HepG2 (cell line): ENCODE results near the gene C1orf116. TPM values are rescaled to one million over a fixed set of nuclear protein-coding genes. Genes with fewer than 3 reads are reported as not detected.
A peak's percentile ranks its signal among the peaks of the same experiment; 100 is the strongest.

Experiments used
- ATAC-seq: fragments of 200-7000 bp; cut with Tn5 transposase; 3 replicates; pipeline ENCODE4 v1.9.1; 2020; ENCODE audit warnings: mild to moderate bottlenecking, moderate library complexity
- BruUV-seq: library from RNA; stranded (reverse); fragments of 400-500 nt; replicated peaks from 2 replicates; lab custom pipeline; 2021; lab: Mats Ljungman, UMichigan
- CTCF ChIA-PET: fragments of 300-600 bp; formaldehyde crosslinking; extraction: SDS; loops from one replicate; lab custom pipeline; 2021; ENCODE audit warnings: low total read pairs, inconsistent platforms, low intra/inter-chr PET ratio; lab: Yijun Ruan, JAX
- POLR2A ChIA-PET: fragments of 350-600 bp; sonication (Branson Sonifier 250); formaldehyde crosslinking; loops from one replicate; lab custom pipeline; 2020; ENCODE audit warnings: antibody characterized with exemption, inconsistent platforms; lab: Yijun Ruan, JAX
- DNase-seq: peaks from one replicate; pipeline ENCODE4 v3.0.0-alpha.2; 2015; ENCODE audit warnings: low spot score
- FAIRE-seq: peaks from 3 replicates; lab custom pipeline; 2011; peaks lifted over from hg19 to GRCh38; lab: Jason Lieb, UNC
- H2AFZ ChIP-seq: one replicate; pipeline ENCODE4 v1.6.1; 2011; ENCODE audit warnings: low read length, inconsistent platforms
- H3K27ac ChIP-seq: fragments of 300-600 bp; 3 replicates; pipeline ENCODE4 v1.8.0; 2011; ENCODE audit warnings: mixed run types, mild to moderate bottlenecking, mixed read lengths, low read length, inconsistent platforms; ENCODE audit not compliant: insufficient read depth; ENCODE audit errors: extremely low read length
- H3K27me3 ChIP-seq, 2 experiments: fragments of 200-600 bp in 1 of 2; 2 replicates in 1 of 2; 3 replicates in 1 of 2; pipeline versions ENCODE4 v1.6.0 to v1.8.0; 2011; ENCODE audit warnings: low read length in 2 of 2, mild to moderate bottlenecking in 2 of 2, moderate library complexity in 2 of 2, inconsistent platforms in 1 of 2; ENCODE audit not compliant: insufficient read depth in 2 of 2, control insufficient read depth in 1 of 2
- H3K36me3 ChIP-seq, 2 experiments: fragments of 200-600 bp in 1 of 2; replicated peaks in 1 of 2; 2 replicates in 1 of 2; 3 replicates in 1 of 2; pipeline versions ENCODE4 v1.5.1 to v1.8.0; 2011; ENCODE audit warnings: low read length in 2 of 2, inconsistent platforms in 1 of 2; ENCODE audit not compliant: insufficient read depth in 2 of 2, control insufficient read depth in 1 of 2
- H3K4me1 ChIP-seq: 2 replicates; pipeline ENCODE4 v1.5.1; 2012; ENCODE audit warnings: low read length, inconsistent platforms; ENCODE audit not compliant: insufficient read depth
- H3K4me2 ChIP-seq: 2 replicates; pipeline ENCODE4 v1.6.0; 2011; ENCODE audit warnings: low read depth, low read length, inconsistent platforms
- H3K4me3 ChIP-seq, 3 experiments: fragments of 200-600 bp in 1 of 3; sonication (generic), shearing (Covaris generic) in 1 of 3; replicated peaks in 1 of 3; 2 replicates each; pipeline ENCODE4 v1.5.1; 2011 to 2016; ENCODE audit warnings: low read length in 3 of 3, inconsistent platforms in 2 of 3, low read depth in 2 of 3, mild to moderate bottlenecking in 2 of 3, control low read depth in 1 of 3, mixed read lengths in 1 of 3; ENCODE audit not compliant: insufficient read depth in 1 of 3
- H3K79me2 ChIP-seq: one replicate; pipeline ENCODE4 v1.6.1; 2011; ENCODE audit warnings: low read length, inconsistent platforms; ENCODE audit not compliant: insufficient read depth
- H3K9ac ChIP-seq: 2 replicates; pipeline ENCODE4 v1.6.0; 2011; ENCODE audit warnings: mild to moderate bottlenecking, low read depth, low read length, inconsistent platforms; ENCODE audit not compliant: insufficient read depth
- H3K9me3 ChIP-seq: 2 replicates; pipeline ENCODE4 v1.5.1; 2012; ENCODE audit warnings: mild to moderate bottlenecking, low read length
- H4K20me1 ChIP-seq: 2 replicates; pipeline ENCODE4 v1.6.0; 2011; ENCODE audit warnings: inconsistent platforms, mild to moderate bottlenecking, low read length, moderate library complexity; ENCODE audit not compliant: insufficient read depth
- IRF2 ChIP-seq: IDR thresholded peaks from 2 replicates; pipeline ENCODE4 v1.6.1; 2018; ENCODE audit warnings: missing genetic modification reagents, missing compliant biosample characterization
- PRDM4 ChIP-seq: sonication (generic); formaldehyde crosslinking; IDR thresholded peaks from 2 replicates; pipeline ENCODE4 v1.9.0; 2021; ENCODE audit warnings: missing genetic modification reagents, borderline replicate concordance
- ZFP82 ChIP-seq: sonication (generic); formaldehyde crosslinking; IDR thresholded peaks from 2 replicates; pipeline ENCODE4 v1.5.1; 2020; ENCODE audit warnings: mild to moderate bottlenecking, missing genetic modification reagents, borderline replicate concordance
- ZNF407 ChIP-seq: sonication (generic); formaldehyde crosslinking; IDR thresholded peaks from one replicate; pipeline ENCODE4 v1.5.1; 2020; ENCODE audit warnings: mild to moderate bottlenecking, missing genetic modification reagents; ENCODE audit errors: not compliant biosample characterization
- ZNF496 ChIP-seq: sonication (generic); formaldehyde crosslinking; IDR thresholded peaks from 2 replicates; pipeline ENCODE4 v1.8.1; 2023; ENCODE audit warnings: mild to moderate bottlenecking, moderate library complexity, missing genetic modification reagents; ENCODE audit not compliant: insufficient replicate concordance
- whole genome bisulfite sequencing: methylation state at CpG from one replicate; pipeline ENCODE4 v1.1.6; 2017; ENCODE audit warnings: low lambda C conversion rate; 5-methylcytosine and 5-hydroxymethylcytosine counted together
- in situ Hi-C: cut with HindIII; loops from 2 replicates; pipeline ENCODE4 v1.10.0; 2017; ENCODE audit warnings: low pct_unique_long_range_greater_than_20kb; ENCODE audit not compliant: extremely low pct_ligation_motif_present
- intact Hi-C: fragments of 100-400 bp; cut with micrococcal nuclease; formaldehyde crosslinking; loops from one replicate; pipeline ENCODE4 v1.10.0; 2022; ENCODE audit not compliant: unreplicated experiment
- polyA plus RNA-seq, 8 experiments: library from polyadenylated mRNA; depleted of rRNA in 3 of 8; stranded (reverse) in 7 of 8; unstranded in 1 of 8; fragments of >200 nt; fragmentation: Illumina TruSeq in 4 of 8; extraction: Trizol in 4 of 8; gene quantifications; 2 replicates each; pipeline versions ENCODE4 v1.2.1 to v1.2.3, GENCODE V29; 2011 to 2016; ENCODE audit warnings: low read depth in 4 of 8, missing spikeins in 1 of 8, mixed read lengths in 1 of 8; ENCODE audit not compliant: insufficient read depth in 1 of 8
- total RNA-seq, 5 experiments: library from RNA; depleted of rRNA; stranded (reverse); fragments of >200 nt; fragmentation: Illumina TruSeq; extraction: Trizol; gene quantifications; 2 replicates each; pipeline ENCODE4 v1.2.3, GENCODE V29; 2016; ENCODE audit warnings: low read depth in 1 of 5

C1orf116 gene
- total and polyA plus RNA-seq, 2 of the 13 experiments (the other 11 are each of a cell fraction or from before 2014, with no cell fraction given) = 0.51 to 0.95 TPM

- DNase-seq (no peak), ATAC-seq (no peak), FAIRE-seq (no peak)
- ChIA-PET POLR2A (interaction anchor here (2.1 kb wide), 1 partner anchor 16 kb away, joined by 5 read pairs; the partner anchor contains the start of gene C1orf116), CTCF (interaction anchor here (3.2 kb wide), 1 partner anchor 29 kb away, joined by 14 read pairs; no protein-coding TSS in a partner anchor)
- in situ Hi-C loops = no loop called here
- no peak overlapping the region for H3K27ac ChIP-seq
- no peak overlapping the region for H3K4me3 ChIP-seq
- no peaks in the 10 kb centered on the region for H3K9me3 ChIP-seq
- H3K27me3 ChIP-seq = no peaks in the 10 kb centered on the region; a peak in 1 of 5 replicates
- no peak overlapping the region for H3K9ac ChIP-seq
- BruUV-seq = no TSS peak
- 95% methylated on average over 6 of the region's 6 CpGs for WGBS
- H3K79me2 ChIP-seq = peaks cover 56% of the 10 kb centered on the region
- H3K4me1 ChIP-seq = peaks cover 67% of the 10 kb centered on the region
- peak overlapping the region; percentile 52 for H3K4me2 ChIP-seq
- H3K36me3 ChIP-seq = peaks cover 0 to 10% of the 10 kb centered on the region in 2 experiments; a peak in 1 of 5 replicates
- intact Hi-C loops = no loop called here
- no peak overlapping the region for H2AFZ ChIP-seq
- H4K20me1 ChIP-seq = no peaks in the 10 kb centered on the region; the same call in none of the 2 replicates
- TF ChIP-seq ZNF496 (CRISPR knock-in tag) (no peak), ZFP82 (CRISPR knock-in tag) (no peak), PRDM4 (CRISPR knock-in tag) (no peak), ZNF407 (CRISPR knock-in tag) (no peak), IRF2 (CRISPR knock-in tag) (no peak)
Observed at GRCh38 chr1:207048041-207048440, 15.5 kb upstream of the C1orf116 start.
